GM12865 (cell line): ENCODE measurements around the gene UBL7.

Experiments
- DNase-seq: peaks from one replicate; pipeline ENCODE4 v3.0.0; 2010; ENCODE audit warnings: low read depth
- H3K4me3 ChIP-seq: 2 replicates; pipeline ENCODE4 v1.5.1; 2011; ENCODE audit warnings: mild to moderate bottlenecking, low read depth, low read length, control low read depth
- TF ChIP-seq, protein P1 (sequence below): IDR thresholded peaks from 2 replicates; pipeline ENCODE4 v1.5.1; 2011; ENCODE audit warnings: low read length, control low read depth, low read depth, inconsistent platforms; ENCODE audit not compliant: insufficient read depth; ENCODE audit errors: missing control alignments

Gene UBL7

GRCh38 chr15:74403991-74404563, 56.9 kb downstream of the UBL7 start:
- H3K4me3 ChIP-seq, result peak overlapping the region; percentile 76
- TF ChIP-seq, protein P1, sequence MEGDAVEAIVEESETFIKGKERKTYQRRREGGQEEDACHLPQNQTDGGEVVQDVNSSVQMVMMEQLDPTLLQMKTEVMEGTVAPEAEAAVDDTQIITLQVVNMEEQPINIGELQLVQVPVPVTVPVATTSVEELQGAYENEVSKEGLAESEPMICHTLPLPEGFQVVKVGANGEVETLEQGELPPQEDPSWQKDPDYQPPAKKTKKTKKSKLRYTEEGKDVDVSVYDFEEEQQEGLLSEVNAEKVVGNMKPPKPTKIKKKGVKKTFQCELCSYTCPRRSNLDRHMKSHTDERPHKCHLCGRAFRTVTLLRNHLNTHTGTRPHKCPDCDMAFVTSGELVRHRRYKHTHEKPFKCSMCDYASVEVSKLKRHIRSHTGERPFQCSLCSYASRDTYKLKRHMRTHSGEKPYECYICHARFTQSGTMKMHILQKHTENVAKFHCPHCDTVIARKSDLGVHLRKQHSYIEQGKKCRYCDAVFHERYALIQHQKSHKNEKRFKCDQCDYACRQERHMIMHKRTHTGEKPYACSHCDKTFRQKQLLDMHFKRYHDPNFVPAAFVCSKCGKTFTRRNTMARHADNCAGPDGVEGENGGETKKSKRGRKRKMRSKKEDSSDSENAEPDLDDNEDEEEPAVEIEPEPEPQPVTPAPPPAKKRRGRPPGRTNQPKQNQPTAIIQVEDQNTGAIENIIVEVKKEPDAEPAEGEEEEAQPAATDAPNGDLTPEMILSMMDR, result no peak
- peak; percentile 95 for DNase-seq

- DNase-seq, result peak; percentile 79
- TF ChIP-seq, protein P1, result no peak
- H3K4me3 ChIP-seq, result peak overlapping the region; percentile 76
These were observed 57.4 kb downstream of the UBL7 start for GRCh38 chr15:74403588-74403919.

DNA sequence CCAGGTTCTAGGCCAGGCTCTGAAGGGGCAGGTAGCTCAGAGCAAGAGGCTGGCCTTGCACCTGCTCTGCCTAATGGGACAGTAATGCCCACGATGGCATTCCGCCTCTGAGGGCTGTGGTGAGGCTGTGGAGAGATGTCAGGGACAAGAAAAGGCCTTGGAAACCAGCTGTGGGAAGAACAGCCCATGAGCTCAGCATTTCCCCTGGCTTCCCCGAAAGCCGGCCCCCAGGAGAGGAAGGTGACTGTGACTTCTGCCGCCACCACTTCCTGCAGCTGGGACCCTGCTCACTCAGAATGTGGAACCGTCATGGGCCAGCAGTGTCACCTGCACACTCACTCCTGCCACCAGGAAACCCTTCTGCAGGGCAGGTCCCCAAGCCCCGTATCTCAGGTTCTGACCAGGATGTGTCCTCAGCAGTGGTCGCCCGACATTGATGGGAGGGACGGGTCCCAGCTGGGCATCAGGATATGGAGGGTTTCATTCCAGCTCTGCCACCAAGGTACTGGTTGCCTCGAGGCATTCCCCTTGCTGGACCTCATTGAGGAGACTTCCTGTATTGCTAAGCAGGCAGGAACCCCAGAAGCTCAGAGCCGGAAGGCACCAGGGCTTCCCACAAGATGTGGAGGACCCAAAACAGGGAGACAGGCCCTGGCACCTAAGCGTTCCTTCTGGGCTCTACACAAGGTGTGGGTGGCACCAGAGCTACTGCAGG, 57.9 kb downstream of the UBL7 start:
- peak; percentile 94 for DNase-seq
- TF ChIP-seq, protein P1, result no peak
- peak overlapping the region; percentile 76 for H3K4me3 ChIP-seq

- DNase-seq, result peak; percentile 57
- peak overlapping the region; percentile 76 for H3K4me3 ChIP-seq
- TF ChIP-seq, protein P1, result no peak
These were observed 58.6 kb downstream of the UBL7 start for GRCh38 chr15:74402337-74402841.

DNA sequence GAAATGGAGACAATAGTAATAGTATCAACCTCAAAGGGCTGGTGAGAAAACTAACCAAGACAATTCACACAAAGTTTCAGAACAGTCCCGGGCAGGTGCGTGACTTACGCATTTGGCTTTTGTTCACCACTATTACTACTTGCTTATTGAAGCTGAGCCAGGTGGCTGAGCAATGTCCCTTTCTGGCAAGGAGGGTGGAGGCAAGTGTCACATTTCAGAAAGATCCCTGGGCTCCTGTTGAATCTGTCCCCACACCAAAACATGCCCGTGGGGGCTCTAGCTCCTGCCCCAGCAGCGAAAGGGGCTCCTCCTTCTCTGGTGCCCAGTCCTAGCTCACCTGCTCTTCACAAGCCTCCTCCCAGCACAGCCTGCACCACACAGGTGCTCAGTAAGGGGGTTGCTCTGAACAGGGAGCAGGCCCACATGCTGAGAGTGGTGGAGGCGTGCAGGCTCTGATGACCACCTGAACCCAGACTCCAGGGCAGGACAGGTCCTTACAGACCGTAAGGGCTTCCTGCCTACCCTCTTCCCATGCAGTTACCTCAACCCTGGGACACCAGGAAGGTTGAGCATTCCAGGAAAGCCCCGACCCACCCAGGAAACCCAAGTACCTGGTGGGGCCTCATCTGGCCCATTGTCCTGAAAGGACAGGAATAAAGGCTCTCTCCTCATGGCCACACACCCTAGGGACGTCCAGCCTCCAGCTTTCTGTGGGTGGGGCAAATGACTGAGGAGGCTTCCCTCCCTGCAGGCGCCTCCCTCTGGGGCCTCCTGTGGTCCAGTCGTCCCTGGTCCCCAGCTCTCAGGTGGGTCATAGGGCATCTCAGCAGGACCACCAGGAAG, 59.8 kb downstream of the UBL7 start:
- DNase-seq, result peak; percentile 90
- H3K4me3 ChIP-seq, result peak overlapping the region; percentile 76
- TF ChIP-seq, protein P1, result no peak

DNA sequence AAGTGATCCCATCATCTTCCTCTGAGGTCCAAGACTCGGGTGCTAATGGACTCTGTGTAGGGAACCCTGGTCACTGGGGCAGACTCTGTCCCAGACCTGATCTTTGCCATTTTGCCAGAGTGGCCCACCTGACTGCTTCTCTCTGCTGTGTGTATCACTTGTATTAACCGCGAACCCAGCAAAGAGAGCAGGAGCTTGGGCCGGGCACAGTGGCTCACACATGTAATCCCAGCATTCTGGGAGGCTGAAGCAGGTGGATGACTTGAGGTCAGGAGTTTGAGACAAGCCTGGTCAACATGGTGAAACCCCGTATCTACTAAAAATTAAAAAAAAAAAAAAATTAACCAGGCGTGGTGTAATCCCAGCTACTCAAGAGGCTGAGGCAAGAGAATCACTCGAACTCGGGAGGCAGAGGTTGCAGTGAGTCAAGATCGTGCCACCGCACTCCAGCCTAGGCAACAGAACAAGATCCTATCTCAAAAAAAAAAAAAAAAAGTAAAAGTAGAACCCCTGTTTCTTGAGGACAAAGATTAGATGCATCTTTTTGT, 60.6 kb downstream of the UBL7 start:
- TF ChIP-seq, protein P1, result no peak
- DNase-seq, result no peak
- H3K4me3 ChIP-seq, result peak overlapping the region; percentile 76
